Osteocyte (in vitro differentiated cells): ENCODE measurements around the gene PDE4B. TPM values are rescaled to one million over a fixed set of nuclear protein-coding genes. Genes with fewer than 3 reads are reported as not detected.

Source experiments
- DNase-seq: peaks from one replicate; pipeline ENCODE4 v3.0.0; 2021; ENCODE audit warnings: mixed read lengths; ENCODE audit not compliant: unreplicated experiment; ENCODE audit errors: extremely low spot score
- H3K27ac Mint-ChIP-seq: one replicate; pipeline ENCODE4 v1.8.0; 2021; ENCODE audit warnings: mild to moderate bottlenecking, mixed read lengths; ENCODE audit not compliant: unreplicated experiment
- H3K27me3 Mint-ChIP-seq: one replicate; pipeline ENCODE4 v1.8.0; 2021; ENCODE audit warnings: mixed read lengths; ENCODE audit not compliant: unreplicated experiment
- H3K36me3 Mint-ChIP-seq: one replicate; pipeline ENCODE4 v1.8.0; 2021; ENCODE audit warnings: mixed read lengths; ENCODE audit not compliant: unreplicated experiment
- H3K4me1 Mint-ChIP-seq: one replicate; pipeline ENCODE4 v1.8.0; 2021; ENCODE audit warnings: mixed read lengths; ENCODE audit not compliant: unreplicated experiment
- H3K4me3 Mint-ChIP-seq: one replicate; pipeline ENCODE4 v1.8.0; 2021; ENCODE audit warnings: mild to moderate bottlenecking, moderate library complexity, mixed read lengths; ENCODE audit not compliant: unreplicated experiment
- H3K9me3 Mint-ChIP-seq: one replicate; pipeline ENCODE4 v1.8.0; 2021; ENCODE audit warnings: mixed read lengths; ENCODE audit not compliant: unreplicated experiment
- total RNA-seq: library from RNA; stranded (reverse); gene quantifications from 2 replicates; pipeline ENCODE4 v1.2.1, GENCODE V29; 2021
- TF ChIP-seq, protein P1 (sequence below): fragments of 200-600 bp; sonication (generic); IDR thresholded peaks from 2 replicates; pipeline ENCODE4 v1.5.0; 2021; ENCODE audit warnings: antibody characterized with exemption, mild to moderate bottlenecking, moderate library complexity

Gene PDE4B
- total RNA-seq, 1 donor from 2014 or later, result 53.1 TPM

DNA sequence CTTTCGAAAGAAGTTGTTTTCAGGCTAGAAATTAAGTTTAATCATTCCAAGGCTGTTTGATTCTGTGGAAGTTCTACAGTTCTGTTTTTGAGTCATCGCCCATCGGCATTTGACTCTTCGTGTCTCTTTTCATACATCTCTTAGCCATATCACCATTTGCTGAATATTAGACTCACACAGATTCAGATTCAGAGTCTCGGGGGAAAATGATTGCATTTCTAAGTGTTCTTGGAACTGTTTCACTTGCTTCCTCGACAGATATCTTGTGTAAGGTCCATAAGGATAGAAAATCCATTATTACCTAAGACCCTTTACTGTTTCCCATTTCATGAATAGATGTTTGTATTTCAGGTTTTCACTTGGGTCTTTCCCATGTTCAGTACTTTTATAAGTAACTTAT, 504.3 kb downstream of the PDE4B start:
- Mint-ChIP-seq H3K9me3 (no peaks in the 10 kb centered on the region), H3K36me3 (no peaks in the 10 kb centered on the region), H3K27ac (no peak overlapping the region), H3K4me3 (no peak overlapping the region), H3K27me3 (no peaks in the 10 kb centered on the region), H3K4me1 (peaks cover 32% of the 10 kb centered on the region)
- DNase-seq, result no peak
- TF ChIP-seq, protein P1, sequence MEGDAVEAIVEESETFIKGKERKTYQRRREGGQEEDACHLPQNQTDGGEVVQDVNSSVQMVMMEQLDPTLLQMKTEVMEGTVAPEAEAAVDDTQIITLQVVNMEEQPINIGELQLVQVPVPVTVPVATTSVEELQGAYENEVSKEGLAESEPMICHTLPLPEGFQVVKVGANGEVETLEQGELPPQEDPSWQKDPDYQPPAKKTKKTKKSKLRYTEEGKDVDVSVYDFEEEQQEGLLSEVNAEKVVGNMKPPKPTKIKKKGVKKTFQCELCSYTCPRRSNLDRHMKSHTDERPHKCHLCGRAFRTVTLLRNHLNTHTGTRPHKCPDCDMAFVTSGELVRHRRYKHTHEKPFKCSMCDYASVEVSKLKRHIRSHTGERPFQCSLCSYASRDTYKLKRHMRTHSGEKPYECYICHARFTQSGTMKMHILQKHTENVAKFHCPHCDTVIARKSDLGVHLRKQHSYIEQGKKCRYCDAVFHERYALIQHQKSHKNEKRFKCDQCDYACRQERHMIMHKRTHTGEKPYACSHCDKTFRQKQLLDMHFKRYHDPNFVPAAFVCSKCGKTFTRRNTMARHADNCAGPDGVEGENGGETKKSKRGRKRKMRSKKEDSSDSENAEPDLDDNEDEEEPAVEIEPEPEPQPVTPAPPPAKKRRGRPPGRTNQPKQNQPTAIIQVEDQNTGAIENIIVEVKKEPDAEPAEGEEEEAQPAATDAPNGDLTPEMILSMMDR, result no peak

DNA sequence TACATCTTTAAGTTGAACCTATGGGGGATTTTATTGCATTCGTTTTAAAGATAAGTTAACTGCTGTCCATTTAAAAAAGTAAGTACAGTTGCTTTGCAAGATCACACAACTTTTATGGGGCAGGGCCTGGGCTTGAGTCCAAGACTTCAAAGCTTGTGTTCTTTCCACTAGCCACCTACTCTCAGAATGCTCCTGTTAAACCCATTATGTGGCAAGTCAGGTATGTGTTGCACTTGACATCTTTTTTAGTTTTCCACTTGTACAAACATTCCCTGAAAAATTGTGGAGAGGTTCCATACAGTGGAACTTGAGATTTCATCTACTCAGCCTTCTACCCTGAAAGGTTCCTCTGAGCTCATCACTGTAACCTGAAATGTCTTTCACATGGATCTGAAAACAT, 505.8 kb downstream of the PDE4B start:
- Mint-ChIP-seq H3K4me1 (peaks cover 24% of the 10 kb centered on the region), H3K27ac (no peak overlapping the region), H3K4me3 (no peak overlapping the region), H3K36me3 (no peaks in the 10 kb centered on the region), H3K27me3 (no peaks in the 10 kb centered on the region), H3K9me3 (no peaks in the 10 kb centered on the region)
- no peak for DNase-seq
- TF ChIP-seq, protein P1, result no peak

DNA sequence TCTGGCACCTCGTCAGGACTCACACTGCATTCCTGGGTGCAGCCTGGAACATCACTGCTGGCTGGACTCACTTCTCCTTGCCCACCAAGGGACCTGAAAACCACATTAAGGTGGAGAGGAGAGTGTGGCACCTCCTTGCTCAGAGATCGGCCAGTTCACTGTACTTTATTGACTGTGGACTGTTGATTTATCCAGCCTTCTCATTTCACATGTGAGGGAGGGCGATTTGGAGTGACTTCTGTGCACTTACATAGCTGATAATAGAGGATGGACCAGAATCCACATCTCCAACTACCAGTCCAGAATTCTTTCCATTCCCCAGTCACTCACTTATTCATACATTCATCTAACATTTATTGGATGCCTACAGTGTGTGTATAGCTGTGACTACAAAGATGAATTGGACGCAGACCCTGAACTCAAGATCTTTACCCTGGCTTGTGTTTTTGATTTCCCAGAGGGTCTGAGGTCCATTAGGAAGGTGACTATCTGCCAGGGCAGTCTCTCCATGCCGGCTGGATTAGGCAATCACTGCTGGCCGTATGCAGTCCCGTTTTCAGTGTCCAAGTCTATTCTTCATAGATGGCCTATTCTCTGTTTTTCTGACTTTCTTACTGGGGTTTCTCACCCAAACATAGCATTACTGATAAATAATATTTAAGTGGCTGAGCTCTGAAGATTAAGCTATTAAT, 507.7 kb downstream of the PDE4B start:
- Mint-ChIP-seq H3K4me1 (peaks cover 17% of the 10 kb centered on the region), H3K27me3 (no peaks in the 10 kb centered on the region), H3K36me3 (no peaks in the 10 kb centered on the region), H3K27ac (peak overlapping the region; percentile 98), H3K9me3 (no peaks in the 10 kb centered on the region), H3K4me3 (no peak overlapping the region)
- DNase-seq, result no peak
- TF ChIP-seq, protein P1, result no peak

DNA sequence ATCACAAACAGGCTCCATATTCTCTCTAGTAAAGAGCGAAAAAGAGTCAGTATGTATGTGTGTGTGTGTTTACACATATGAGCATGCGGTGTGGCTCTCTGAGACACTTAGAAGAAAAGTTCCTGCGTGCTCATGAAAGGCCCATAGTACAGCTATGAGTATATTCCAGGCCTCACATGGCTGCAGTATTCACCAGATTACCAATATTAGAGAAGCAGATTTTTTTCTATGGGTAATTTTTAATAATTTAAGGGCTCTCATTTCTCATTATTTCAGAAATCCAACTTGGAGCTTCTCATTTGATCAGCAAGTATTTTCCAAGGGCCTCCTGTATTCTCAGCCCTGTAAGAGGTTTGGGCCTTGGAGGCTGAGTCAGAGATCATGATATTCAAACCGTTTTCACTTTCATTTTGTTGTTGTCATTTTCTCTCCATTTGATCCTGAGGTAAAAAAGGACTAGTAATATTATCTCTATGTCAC, 508.3 kb downstream of the PDE4B start:
- H3K27ac Mint-ChIP-seq, result peak overlapping the region; percentile 98
- no peaks in the 10 kb centered on the region for H3K9me3 Mint-ChIP-seq
- H3K4me3 Mint-ChIP-seq, result peak overlapping the region; percentile 53
- TF ChIP-seq, protein P1, result no peak
- no peak for DNase-seq
- H3K4me1 Mint-ChIP-seq, result peaks cover 17% of the 10 kb centered on the region
- no peaks in the 10 kb centered on the region for H3K36me3 Mint-ChIP-seq
- H3K27me3 Mint-ChIP-seq, result no peaks in the 10 kb centered on the region

DNA sequence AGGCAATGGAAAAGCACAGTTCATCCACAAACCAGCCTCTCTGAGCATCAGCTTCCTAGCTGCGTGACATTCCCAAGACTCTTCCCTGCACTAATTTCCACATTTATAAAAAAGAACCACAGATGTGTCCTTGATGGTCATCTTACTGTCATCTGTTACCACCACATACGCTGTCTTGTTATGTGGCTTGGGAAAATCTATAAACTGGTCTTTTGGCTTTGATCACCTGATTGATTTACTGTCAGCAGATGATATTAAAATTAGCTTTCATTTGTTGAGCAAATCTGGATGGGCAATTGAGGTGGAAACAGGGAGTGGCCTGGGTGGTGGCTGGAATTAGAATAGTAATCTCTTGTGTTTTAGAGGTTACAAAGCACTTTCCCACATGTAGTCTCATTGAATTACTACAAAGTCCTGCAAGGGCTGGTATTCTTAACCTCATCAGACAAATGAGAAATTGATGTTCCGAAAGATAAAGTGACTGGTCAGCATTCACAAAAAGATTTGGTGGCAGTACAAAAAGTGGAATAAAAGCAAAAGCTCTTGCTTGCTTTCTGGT, 509.6 kb downstream of the PDE4B start:
- DNase-seq, result no peak
- no peak overlapping the region for H3K27ac Mint-ChIP-seq

More for the DNA sequence above, 509.6 kb downstream of the PDE4B start:
- H3K36me3 Mint-ChIP-seq, result no peaks in the 10 kb centered on the region
- no peaks in the 10 kb centered on the region for H3K9me3 Mint-ChIP-seq
- TF ChIP-seq, protein P1, result no peak
- H3K27me3 Mint-ChIP-seq, result no peaks in the 10 kb centered on the region
- peaks cover 17% of the 10 kb centered on the region for H3K4me1 Mint-ChIP-seq
- no peak overlapping the region for H3K4me3 Mint-ChIP-seq
